Retina (tissue), 1 donor: Measurements from ENCODE around the gene SAMD8.
"Not testable (repeated sequence)": the region's sequence is repeated elsewhere in the genome, so short reads cannot be mapped to it uniquely, and the experiment has no call there.

ENCODE experiments used
- DNase-seq: peaks from one replicate; pipeline ENCODE4 v3.0.0-alpha.2; 2016

Gene SAMD8

GRCh38 chr10:75086278-75086934, 25.1 kb upstream of the SAMD8 start:
- DNase-seq: no peak

- DNase-seq: no peak
Observed at GRCh38 chr10:75088640-75089039, 22.8 kb upstream of the SAMD8 start.

- DNase-seq: no peak
Observed at GRCh38 chr10:75089634-75090033, 21.8 kb upstream of the SAMD8 start.

GRCh38 chr10:75091146-75091545, 20.3 kb upstream of the SAMD8 start:
- DNase-seq: no peak

- DNase-seq: no peak
Observed at GRCh38 chr10:75094465-75094864, 17.0 kb upstream of the SAMD8 start.

- DNase-seq: no peak
Observed at GRCh38 chr10:75095631-75096030, 15.8 kb upstream of the SAMD8 start.

GRCh38 chr10:75096749-75097148, 14.7 kb upstream of the SAMD8 start:
- no peak for DNase-seq

- DNase-seq: no peak
Observed at GRCh38 chr10:75097666-75098285, 13.7 kb upstream of the SAMD8 start.

- DNase-seq: no peak
Observed at GRCh38 chr10:75098902-75099673, 12.4 kb upstream of the SAMD8 start.

- DNase-seq: peak; percentile 90
Observed at GRCh38 chr10:75099952-75100763, 11.3 kb upstream of the SAMD8 start.

- DNase-seq: no peak
Observed at GRCh38 chr10:75100764-75101291, 10.6 kb upstream of the SAMD8 start.

- DNase-seq: no peak
Observed at GRCh38 chr10:75101416-75102251, 9.8 kb upstream of the SAMD8 start.

GRCh38 chr10:75102830-75103673, 8.4 kb upstream of the SAMD8 start:
- no peak for DNase-seq

- DNase-seq: no peak
Observed at GRCh38 chr10:75103881-75104686, 7.4 kb upstream of the SAMD8 start.

GRCh38 chr10:75104842-75105241, 6.6 kb upstream of the SAMD8 start:
- DNase-seq: no peak

GRCh38 chr10:75105576-75106197, 5.8 kb upstream of the SAMD8 start:
- no peak for DNase-seq

- no peak for DNase-seq
Observed at GRCh38 chr10:75106242-75106641, 5.2 kb upstream of the SAMD8 start.

GRCh38 chr10:75106891-75107290, 4.6 kb upstream of the SAMD8 start:
- not testable (repeated sequence) for DNase-seq
